GM13977 (cell line): ENCODE data around the gene ADCK2.
A peak's percentile ranks its signal among the peaks of the same experiment; 100 is the strongest.

Source experiments
- DNase-seq: peaks from one replicate; pipeline ENCODE4 v3.0.0; 2012; ENCODE audit warnings: low spot score
- in situ Hi-C: fragments of 300-500 bp; cut with MboI; formaldehyde crosslinking; loops from one replicate; pipeline ENCODE4 v1.12.0; 2022; ENCODE audit warnings: low sequenced_read_pairs, low pct_unique_long_range_greater_than_20kb, mixed read lengths, inconsistent platforms; ENCODE audit not compliant: unreplicated experiment
- TF ChIP-seq, protein P1 (sequence below): IDR thresholded peaks from 2 replicates; pipeline ENCODE4 v1.5.1; 2012; ENCODE audit warnings: mild to moderate bottlenecking, control low read depth; ENCODE audit not compliant: insufficient read depth; ENCODE audit errors: extremely low read depth, missing control alignments

ADCK2 gene

DNA sequence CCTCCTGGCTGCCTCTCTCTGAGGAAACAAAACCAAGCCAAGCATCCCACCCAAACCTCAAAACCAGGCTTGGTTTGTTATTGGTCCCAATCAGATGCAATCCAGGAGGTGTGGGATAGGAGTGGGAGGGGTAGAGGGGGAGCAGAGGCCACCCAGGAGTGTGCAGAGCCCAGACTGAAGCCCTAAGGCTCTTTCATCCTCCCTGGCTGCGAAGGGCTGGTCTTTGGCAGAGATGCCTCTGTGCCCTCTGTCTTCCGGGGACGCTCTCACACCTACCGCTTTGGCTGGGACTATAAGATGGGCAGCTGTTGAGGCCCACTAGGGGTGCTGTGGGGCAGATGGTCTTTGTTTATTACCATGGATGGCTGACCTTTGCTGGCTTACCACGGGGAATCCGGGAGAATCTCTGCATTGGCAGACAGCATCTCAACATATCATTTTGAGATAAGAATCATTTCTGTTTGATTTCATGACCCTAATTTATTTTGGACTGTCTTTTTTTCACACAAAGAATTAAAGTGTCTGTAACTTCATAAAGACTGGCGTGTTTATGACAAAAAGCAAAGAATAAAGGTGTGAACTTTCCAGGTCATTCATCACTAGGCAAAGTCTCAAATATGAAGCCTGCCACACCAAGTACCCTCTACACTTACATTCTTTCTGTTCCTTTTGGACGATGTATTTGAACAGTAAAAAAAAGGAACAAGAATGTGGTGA, 25.7 kb upstream of the ADCK2 start:
- peak; percentile 67 for DNase-seq
- in situ Hi-C loops, result no loop called here
- TF ChIP-seq, protein P1, sequence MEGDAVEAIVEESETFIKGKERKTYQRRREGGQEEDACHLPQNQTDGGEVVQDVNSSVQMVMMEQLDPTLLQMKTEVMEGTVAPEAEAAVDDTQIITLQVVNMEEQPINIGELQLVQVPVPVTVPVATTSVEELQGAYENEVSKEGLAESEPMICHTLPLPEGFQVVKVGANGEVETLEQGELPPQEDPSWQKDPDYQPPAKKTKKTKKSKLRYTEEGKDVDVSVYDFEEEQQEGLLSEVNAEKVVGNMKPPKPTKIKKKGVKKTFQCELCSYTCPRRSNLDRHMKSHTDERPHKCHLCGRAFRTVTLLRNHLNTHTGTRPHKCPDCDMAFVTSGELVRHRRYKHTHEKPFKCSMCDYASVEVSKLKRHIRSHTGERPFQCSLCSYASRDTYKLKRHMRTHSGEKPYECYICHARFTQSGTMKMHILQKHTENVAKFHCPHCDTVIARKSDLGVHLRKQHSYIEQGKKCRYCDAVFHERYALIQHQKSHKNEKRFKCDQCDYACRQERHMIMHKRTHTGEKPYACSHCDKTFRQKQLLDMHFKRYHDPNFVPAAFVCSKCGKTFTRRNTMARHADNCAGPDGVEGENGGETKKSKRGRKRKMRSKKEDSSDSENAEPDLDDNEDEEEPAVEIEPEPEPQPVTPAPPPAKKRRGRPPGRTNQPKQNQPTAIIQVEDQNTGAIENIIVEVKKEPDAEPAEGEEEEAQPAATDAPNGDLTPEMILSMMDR, result peak; percentile 55

DNA sequence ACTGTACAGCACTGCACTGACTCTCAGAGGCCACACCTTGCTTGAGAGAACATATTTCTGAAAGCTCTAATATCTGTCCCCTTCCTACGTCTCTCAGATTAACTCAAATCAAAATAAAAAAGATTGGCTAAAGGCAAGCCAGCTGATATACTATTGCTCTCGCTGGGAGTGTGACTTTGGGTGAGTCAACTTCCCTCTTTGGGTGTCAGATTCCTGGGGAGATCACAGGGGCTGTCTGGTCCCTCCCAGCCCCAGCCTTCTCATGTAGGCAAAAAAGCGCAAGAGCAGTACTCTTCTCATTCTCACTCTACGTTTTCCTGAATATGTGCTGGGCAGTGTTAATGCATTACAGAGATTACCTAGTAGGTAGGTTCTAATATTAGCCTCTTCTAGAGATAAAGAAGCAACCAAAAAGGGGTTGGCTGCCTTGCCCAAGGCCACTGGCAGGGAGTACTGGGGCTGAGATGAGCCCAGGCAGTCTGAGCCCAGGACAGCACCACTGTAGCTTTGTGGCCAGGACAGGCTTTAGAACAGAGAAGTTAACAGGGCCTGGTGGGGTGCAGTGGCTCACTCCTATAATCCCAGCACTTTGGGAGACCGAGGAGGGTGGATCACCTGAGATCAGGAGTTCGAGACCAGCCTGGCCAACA, 23.1 kb upstream of the ADCK2 start:
- in situ Hi-C loops, result loop anchor here (10.0 kb wide), 1 partner anchor 125 kb away; no protein-coding TSS in a partner anchor
- TF ChIP-seq, protein P1, result no peak
- DNase-seq, result no peak

DNA sequence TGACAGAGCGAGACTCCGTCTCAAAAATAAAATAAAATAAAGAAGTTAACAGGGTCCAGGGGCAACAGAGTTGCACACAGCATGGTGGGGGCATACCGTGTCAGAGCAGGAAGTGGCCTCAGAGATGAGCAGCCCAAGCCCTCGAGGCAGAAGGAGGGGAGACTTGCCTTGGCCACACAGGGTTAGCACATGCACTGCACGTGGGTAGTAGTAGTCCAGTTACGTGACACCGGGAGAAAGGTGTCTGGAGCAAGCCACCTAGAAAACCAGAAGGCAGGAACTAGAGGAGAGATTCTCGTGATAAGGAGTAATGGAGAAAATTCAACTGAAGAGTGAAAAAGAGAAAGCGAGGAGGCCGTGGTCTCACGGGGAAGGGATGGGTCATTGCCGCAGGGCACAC, 22.4 kb upstream of the ADCK2 start:
- DNase-seq, result no peak
- in situ Hi-C loops, result loop anchor here (10.0 kb wide), 1 partner anchor 126 kb away; no protein-coding TSS in a partner anchor
- TF ChIP-seq, protein P1, result no peak

DNA sequence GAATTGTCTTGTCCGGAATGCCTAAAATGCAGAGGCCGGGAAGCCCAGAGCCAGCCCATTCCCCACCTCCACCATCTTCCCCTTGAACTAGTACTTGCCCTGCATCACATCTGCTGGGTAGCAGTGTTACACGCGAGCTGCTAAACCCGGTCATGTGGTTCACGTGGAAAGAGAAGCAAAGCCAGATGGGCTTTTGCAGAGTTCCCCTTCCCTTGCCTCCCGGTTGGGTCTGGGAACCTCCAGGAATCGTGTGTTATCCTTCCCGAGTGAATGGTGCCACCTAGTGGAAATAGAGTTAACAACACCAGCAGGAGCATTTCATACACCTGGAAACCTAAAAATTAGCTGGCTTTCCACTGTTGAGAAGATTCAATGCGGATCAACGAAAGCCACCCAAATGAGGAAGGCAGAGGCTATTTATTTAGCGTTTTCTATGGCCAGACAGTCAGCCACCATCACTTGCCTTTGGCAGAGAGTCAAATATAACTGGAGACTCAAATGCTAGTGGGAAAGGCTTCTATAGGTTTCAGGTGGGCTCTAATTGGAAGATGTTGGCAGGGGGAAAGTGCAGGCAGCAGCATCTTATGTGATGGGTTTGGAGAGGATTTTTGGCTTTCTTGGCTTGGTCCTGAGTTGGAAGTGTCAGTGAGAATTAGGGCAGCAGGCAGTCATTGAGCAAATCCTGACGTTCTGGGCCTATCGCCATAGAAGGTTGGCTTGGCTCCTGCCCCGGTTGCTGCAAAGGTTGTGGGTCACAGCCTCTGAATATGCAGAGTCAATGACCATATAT, 19.2 kb upstream of the ADCK2 start:
- DNase-seq, result no peak
- in situ Hi-C loops, result loop anchor here (10.0 kb wide), 1 partner anchor 129 kb away; no protein-coding TSS in a partner anchor
- TF ChIP-seq, protein P1, result peak; percentile 86

DNA sequence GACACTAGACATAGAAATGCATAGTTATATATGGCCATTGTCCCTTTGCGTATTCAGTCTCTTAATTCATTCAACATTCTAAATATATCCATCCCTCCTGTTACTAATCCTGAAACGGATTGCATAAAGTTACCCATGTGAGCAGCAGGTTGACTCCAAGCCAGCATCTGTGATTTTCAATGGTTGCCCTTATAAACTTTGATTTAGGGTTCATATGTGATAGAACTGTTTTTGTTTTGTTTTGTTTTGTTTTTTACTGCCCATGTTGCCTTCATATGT, 18.7 kb upstream of the ADCK2 start:
- DNase-seq, result no peak
- TF ChIP-seq, protein P1, result no peak
- in situ Hi-C loops, result loop anchor here (10.0 kb wide), 1 partner anchor 129 kb away; no protein-coding TSS in a partner anchor

DNA sequence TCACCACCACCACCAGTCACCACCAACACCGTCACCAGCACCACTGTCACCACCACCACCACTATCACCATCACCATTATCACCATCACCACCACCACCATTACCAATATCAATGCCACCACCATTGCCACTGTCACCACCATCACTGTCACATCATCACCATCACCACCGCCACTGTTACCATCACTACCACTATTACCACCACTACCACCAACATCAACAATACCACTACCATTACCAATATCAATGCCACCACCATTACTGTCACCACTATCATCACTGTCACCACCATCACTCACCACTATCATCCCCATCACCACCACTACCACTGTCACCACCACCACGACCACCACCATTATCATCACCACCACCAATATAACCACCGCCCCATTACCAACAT, 18.1 kb upstream of the ADCK2 start:
- in situ Hi-C loops, result loop anchor here (10.0 kb wide), 1 partner anchor 130 kb away; no protein-coding TSS in a partner anchor
- DNase-seq, result no peak
- TF ChIP-seq, protein P1, result no peak
